ENCODE results near the gene FMN1.

Gene FMN1

GRCh38 chr15:33119273-33119672 is 75.2 kb downstream of the FMN1 start:
- no peak for DNase-seq

GRCh38 chr15:33116198-33116597 is 78.3 kb downstream of the FMN1 start:
- no peak for DNase-seq

- DNase-seq = no peak
Observed at GRCh38 chr15:33115191-33115861, 79.2 kb downstream of the FMN1 start.

- DNase-seq = no peak
Observed at GRCh38 chr15:33114374-33114717, 80.2 kb downstream of the FMN1 start.

GRCh38 chr15:33113666-33114373 is 80.7 kb downstream of the FMN1 start:
- DNase-seq = no peak

GRCh38 chr15:33112541-33113105 is 81.9 kb downstream of the FMN1 start:
- no peak for DNase-seq

- no peak for DNase-seq
Observed at GRCh38 chr15:33111041-33111451, 83.5 kb downstream of the FMN1 start.

- DNase-seq = no peak
Observed at GRCh38 chr15:33109345-33109744, 85.2 kb downstream of the FMN1 start.

GRCh38 chr15:33108518-33108917 is 86.0 kb downstream of the FMN1 start:
- no peak for DNase-seq

- DNase-seq = no peak
Observed at GRCh38 chr15:33107950-33108349, 86.6 kb downstream of the FMN1 start.

GRCh38 chr15:33104212-33104611 is 90.3 kb downstream of the FMN1 start:
- peak; percentile 13 for DNase-seq

GRCh38 chr15:33101036-33101435 is 93.5 kb downstream of the FMN1 start:
- no peak for DNase-seq

GRCh38 chr15:33100314-33100713 is 94.2 kb downstream of the FMN1 start:
- no peak for DNase-seq

- no peak for DNase-seq
Observed at GRCh38 chr15:33099739-33100138, 94.8 kb downstream of the FMN1 start.

- no peak for DNase-seq
Observed at GRCh38 chr15:33099213-33099612, 95.3 kb downstream of the FMN1 start.

- DNase-seq = no peak
Observed at GRCh38 chr15:33098094-33099058, 96.1 kb downstream of the FMN1 start.

GRCh38 chr15:33096134-33096533 is 98.4 kb downstream of the FMN1 start:
- no peak for DNase-seq

- DNase-seq = no peak
Observed at GRCh38 chr15:33095641-33096040, 98.9 kb downstream of the FMN1 start.

- no peak for DNase-seq
Observed at GRCh38 chr15:33094336-33094735, 100.2 kb downstream of the FMN1 start.

GRCh38 chr15:33093222-33093621 is 101.3 kb downstream of the FMN1 start:
- DNase-seq = no peak

GRCh38 chr15:33091983-33092693 is 102.4 kb downstream of the FMN1 start:
- DNase-seq = no peak

Data from CD4-positive, alpha-beta T cell treated with Interleukin-12 subunit alpha and Interleukin-12 subunit beta, for 1 hour (primary cell).